ENCODE measurements around the gene MED13L.
A peak's percentile ranks its signal among the peaks of the same experiment; 100 is the strongest.
"Not testable (repeated sequence)": the region's sequence is repeated elsewhere in the genome, so short reads cannot be mapped to it uniquely, and the experiment has no call there.

MED13L gene

GRCh38 chr12:116043659-116044535, 233.6 kb downstream of the MED13L start:
- no peak for DNase-seq

- DNase-seq, result no peak
These were observed 237.1 kb downstream of the MED13L start for GRCh38 chr12:116040402-116040801.

- no peak for DNase-seq
These were observed 238.4 kb downstream of the MED13L start for GRCh38 chr12:116039081-116039480.

- DNase-seq, result no peak
These were observed 239.3 kb downstream of the MED13L start for GRCh38 chr12:116037941-116038837.

- no peak for DNase-seq
These were observed 243.7 kb downstream of the MED13L start for GRCh38 chr12:116033765-116034164.

GRCh38 chr12:116031624-116032023, 245.9 kb downstream of the MED13L start:
- not testable (repeated sequence) for DNase-seq

GRCh38 chr12:116028619-116029018, 248.9 kb downstream of the MED13L start:
- no peak for DNase-seq

GRCh38 chr12:116027551-116027821, 250.0 kb downstream of the MED13L start:
- peak; percentile 18 for DNase-seq

- peak; percentile 49 for DNase-seq
These were observed 250.5 kb downstream of the MED13L start for GRCh38 chr12:116026768-116027550.

- no peak for DNase-seq
These were observed 251.1 kb downstream of the MED13L start for GRCh38 chr12:116026346-116026745.

GRCh38 chr12:116024769-116025168, 252.7 kb downstream of the MED13L start:
- DNase-seq, result no peak

- no peak for DNase-seq
These were observed 258.1 kb downstream of the MED13L start for GRCh38 chr12:116019415-116019814.

GRCh38 chr12:116018282-116018681, 259.2 kb downstream of the MED13L start:
- no peak for DNase-seq

- peak; percentile 71 for DNase-seq
These were observed 262.0 kb downstream of the MED13L start for GRCh38 chr12:116015525-116015924.

GRCh38 chr12:116012757-116013156, 264.7 kb downstream of the MED13L start:
- no peak for DNase-seq

- DNase-seq, result no peak
These were observed 266.3 kb downstream of the MED13L start for GRCh38 chr12:116011217-116011616.

- DNase-seq, result no peak
These were observed 267.0 kb downstream of the MED13L start for GRCh38 chr12:116010467-116010866.

- DNase-seq, result no peak
These were observed 267.7 kb downstream of the MED13L start for GRCh38 chr12:116009805-116010204.

GRCh38 chr12:116006141-116006540, 271.4 kb downstream of the MED13L start:
- DNase-seq, result no peak

- no peak for DNase-seq
These were observed 274.5 kb downstream of the MED13L start for GRCh38 chr12:116002890-116003536.

- DNase-seq, result no peak
These were observed 277.2 kb downstream of the MED13L start for GRCh38 chr12:116000252-116000651.

- DNase-seq, result no peak
These were observed 277.9 kb downstream of the MED13L start for GRCh38 chr12:115999582-115999981.
